Activated T-helper 1 cell treated with anti-CD3 and anti-CD28 coated beads, Interleukin-12 subunit alpha, Interleukin-12 subunit beta, Interleukin-2, Interleukin-4 antibody, amounts not matched to agents 30 ng/mL and 10 ng/mL and 1 ng/mL, durations not matched to agents 14 hours and 24 hours and 36 hours (primary cell): Measurements from ENCODE around the gene VSTM2B. TPM values are rescaled to one million over a fixed set of nuclear protein-coding genes. Genes with fewer than 3 reads are reported as not detected.

ENCODE experiments used
- total RNA-seq: library from RNA; stranded (reverse); gene quantifications from 2 replicates; pipeline ENCODE4 v1.2.3, GENCODE V29; 2022

The VSTM2B gene
- total RNA-seq, 1 donor from 2014 or later = not detected

Other genes with a start within 250 kb of the VSTM2B start
- gene POP4, start 80.3 kb downstream of the VSTM2B start, total RNA-seq = 115 and 119 TPM in 2 replicates
- 30.9 and 35.0 TPM in 2 replicates for gene PLEKHF1, start 139.5 kb downstream of the VSTM2B start, total RNA-seq
- 47.9 and 50.2 TPM in 2 replicates for gene C19orf12, start 189.3 kb downstream of the VSTM2B start, total RNA-seq